DMS53 treated with DMSO at 0.1 percent for 48 hours (cell line): Measurements from ENCODE around the gene CNTROB.
"Not testable (repeated sequence)": the region's sequence is repeated elsewhere in the genome, so short reads cannot be mapped to it uniquely, and the experiment has no call there.

Experiments
- DNase-seq: peaks from one replicate; lab custom pipeline; 2025; ENCODE audit not compliant: unreplicated experiment; lab: John Stamatoyannopoulos, UW

Gene CNTROB

DNA sequence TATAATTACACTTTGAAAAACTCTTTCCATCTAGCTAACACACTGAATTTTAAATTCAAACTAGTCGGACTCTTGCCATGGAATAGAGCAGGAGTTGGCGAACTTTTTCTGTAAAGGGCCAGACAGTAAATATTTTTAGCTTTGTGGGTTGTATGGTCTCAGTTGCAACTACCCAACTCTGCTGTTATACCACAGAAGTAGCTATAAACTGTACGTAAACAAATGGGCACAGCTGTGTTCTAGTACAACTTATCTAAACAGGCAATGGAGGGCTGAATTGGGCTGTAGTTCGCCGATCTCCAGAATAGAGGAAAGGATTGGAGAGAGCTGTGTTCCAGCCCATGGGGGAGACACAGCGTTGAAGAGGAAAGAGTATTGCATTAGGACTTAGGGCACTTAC, 8.7 kb downstream of the CNTROB start:
- no peak for DNase-seq

DNA sequence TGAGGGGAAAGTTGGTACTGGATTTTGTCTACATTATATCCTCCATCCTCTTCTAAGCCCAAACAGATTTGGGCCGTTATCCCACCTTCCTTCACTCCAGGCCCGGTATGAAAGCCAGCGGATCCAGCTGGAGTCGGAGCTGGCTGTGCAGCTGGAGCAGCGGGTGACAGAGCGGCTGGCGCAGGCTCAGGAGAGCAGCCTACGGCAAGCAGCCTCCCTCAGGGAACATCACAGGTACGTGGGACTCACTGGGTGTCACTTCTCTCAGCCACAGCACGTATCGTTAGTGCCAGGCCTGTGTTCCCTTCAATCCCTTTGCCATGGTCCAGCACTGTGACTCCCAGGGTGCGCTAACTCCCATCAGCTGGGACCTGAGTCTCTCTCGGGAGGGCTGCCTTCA, 11.3 kb downstream of the CNTROB start:
- DNase-seq = no peak

DNA sequence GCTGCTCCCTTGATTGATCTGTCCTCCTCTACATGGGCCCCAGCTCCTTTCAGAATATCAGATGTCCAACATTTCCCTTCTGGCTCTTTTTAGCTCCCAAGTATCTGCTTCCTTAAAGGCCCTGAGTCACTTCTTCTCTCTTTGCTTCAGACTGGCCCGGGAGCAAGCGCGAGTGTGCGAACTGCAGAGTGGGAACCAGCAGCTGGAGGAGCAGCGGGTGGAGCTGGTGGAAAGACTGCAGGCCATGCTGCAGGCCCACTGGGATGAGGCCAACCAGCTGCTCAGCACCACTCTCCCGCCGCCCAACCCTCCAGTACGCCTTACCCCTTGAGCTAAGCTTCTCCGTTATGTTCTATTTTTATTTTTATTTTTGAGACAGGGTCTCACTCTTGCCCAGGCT, 12.3 kb downstream of the CNTROB start:
- no peak for DNase-seq

DNA sequence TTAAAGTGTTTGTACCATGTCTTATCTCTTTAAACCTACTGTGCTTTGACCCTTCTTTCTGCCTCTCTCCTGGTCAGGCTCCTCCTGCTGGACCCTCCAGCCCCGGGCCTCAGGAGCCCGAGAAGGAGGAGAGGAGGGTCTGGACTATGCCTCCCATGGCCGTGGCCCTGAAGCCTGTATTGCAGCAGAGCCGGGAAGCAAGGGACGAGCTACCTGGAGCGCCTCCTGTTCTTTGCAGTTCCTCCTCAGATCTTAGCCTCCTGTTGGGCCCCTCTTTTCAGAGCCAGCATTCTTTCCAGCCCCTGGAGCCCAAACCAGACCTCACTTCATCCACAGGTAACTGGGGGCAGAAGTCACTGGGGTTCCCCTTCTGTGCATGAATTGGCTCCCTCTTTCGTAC, 13.6 kb downstream of the CNTROB start:
- no peak for DNase-seq

DNA sequence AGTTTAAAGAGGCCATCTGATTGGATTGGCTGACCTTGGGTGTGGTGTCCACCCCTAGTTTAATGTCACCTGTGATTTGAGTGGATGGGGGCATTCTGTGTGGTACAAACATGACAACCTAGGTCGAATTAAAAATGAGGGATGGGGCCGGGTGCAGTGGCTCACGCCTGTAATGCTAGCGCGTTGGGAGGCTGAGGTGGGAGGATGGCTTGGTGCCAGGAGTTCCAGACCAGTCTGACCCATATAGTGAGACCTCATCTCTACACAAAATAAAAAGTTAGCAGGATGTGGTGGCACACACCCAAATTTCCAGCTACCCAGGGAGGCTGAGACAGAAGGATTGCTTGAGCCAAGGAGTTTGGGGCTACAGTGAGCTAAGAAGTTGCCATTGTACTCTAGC, 14.4 kb downstream of the CNTROB start:
- no peak for DNase-seq

DNA sequence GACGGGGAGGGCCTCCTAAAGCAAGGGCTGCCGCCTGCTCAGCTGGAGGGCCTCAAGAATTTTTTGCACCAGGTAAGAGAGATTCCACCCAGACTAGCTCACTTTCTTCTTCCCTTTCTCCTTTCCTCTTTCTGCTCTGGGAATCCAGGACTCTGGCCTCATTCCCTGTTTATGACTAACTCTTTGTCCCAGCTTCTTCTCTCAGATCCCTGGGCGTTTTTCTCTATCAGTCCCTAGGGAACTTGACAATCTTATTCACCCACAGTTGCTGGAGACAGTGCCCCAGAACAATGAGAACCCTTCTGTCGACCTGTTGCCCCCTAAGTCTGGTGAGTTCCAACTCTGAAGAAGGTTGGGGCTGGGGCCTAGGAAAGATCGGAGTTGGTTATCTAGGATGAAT, 15.6 kb downstream of the CNTROB start:
- DNase-seq = no peak

DNA sequence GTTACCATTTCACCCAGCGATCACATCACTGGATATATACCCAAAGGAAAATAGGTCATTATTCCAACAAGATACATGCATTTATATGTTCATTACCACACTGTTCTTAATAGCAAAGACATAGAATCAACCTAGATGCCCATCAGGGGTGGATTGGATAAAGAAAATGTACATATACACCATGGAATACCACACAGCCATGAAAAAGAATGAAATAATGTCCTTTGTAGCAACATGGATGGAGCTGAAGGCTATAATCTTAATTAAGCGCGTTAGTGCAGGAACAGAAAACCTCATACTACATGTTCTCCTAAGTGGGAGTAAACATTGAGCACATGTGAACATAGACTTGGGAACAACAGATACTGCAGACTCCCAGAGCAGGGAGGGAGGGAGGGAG, 18.6 kb downstream of the CNTROB start:
- no peak for DNase-seq

DNA sequence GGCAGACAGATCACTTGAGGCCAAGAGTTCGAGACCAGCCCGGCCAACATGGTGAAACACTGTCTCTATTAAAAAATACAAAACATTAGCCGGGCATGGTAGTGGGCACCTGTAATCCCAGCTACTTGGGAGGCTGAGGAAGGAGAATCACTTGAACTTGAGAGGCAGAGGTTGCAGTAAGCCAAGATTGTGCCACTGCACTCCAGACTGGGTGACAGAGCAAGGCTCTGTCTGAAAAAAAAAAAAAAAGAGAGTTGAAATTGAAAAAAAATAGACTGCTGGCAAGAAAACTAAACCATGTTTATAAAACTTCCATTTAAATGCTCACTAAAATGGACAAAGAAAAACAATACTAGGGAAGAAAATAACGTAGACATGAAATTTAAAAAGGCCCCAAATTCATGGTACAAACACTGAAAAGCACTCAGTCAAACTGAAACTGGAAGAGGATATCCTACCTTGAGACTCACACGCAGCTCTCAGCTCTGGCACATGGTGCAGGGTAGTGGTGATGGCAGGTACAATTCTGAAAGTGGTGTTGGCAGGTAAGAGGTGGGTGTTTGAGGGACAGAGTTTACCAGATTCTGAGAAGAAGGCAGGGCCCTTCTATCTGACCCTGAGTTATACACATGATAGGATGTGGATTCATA, 19.3 kb downstream of the CNTROB start:
- DNase-seq = no peak

DNA sequence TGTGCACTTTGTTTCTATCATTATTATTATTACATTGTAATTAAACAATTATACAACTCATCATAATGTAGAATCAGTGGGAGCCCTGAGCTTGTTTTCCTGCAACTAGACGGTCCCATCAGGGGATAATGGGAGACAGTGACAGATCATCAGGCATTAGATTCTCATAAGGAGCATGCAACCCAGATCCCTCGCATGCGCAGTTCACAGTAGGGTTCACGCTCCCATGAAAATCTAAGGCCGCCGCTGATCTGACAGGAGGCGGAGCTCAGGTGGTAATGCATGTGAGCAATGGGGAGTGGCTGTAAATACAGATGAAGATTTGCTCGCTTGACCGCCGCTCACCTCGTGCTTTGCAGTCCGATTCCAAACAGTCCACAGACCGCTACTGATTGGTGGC, 21.3 kb downstream of the CNTROB start:
- DNase-seq = not testable (repeated sequence)

DNA sequence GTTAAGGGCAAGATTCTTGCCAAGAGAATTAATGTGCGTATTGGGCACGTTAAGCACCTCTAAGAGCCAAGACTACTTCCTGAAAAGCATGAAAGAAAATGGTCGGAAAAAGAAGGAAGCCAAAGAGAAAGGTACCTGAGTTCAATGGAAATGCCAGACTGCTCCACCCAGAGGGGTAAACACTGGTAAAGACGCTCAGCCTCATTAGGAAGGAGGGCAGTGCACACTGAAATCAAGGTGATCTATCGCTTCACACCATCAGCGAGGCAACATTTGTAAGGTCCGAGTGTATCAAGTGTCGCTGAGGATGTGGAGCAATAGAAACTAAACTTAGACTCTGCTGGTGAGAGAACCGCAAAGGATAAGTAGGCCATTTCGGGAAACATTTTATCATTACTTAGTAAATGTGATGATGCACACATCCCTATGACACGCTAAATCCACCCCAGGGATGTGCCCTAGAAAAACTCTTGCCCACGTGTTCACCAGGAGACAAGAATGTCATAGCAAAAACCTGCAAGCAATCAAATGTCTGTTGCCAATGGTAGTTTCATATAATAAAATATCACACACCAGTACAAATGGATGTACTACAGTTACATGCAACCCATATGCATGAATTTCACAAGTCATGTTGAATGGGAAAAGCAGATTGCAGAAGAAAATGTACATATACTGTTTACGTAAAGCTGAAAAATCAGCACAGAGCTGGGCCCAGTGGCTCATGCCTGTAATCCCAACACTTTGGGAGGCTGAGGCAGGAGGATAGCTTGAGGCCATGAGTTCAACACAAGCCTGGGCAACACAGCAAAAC, 23.6 kb downstream of the CNTROB start:
- no peak for DNase-seq

DNA sequence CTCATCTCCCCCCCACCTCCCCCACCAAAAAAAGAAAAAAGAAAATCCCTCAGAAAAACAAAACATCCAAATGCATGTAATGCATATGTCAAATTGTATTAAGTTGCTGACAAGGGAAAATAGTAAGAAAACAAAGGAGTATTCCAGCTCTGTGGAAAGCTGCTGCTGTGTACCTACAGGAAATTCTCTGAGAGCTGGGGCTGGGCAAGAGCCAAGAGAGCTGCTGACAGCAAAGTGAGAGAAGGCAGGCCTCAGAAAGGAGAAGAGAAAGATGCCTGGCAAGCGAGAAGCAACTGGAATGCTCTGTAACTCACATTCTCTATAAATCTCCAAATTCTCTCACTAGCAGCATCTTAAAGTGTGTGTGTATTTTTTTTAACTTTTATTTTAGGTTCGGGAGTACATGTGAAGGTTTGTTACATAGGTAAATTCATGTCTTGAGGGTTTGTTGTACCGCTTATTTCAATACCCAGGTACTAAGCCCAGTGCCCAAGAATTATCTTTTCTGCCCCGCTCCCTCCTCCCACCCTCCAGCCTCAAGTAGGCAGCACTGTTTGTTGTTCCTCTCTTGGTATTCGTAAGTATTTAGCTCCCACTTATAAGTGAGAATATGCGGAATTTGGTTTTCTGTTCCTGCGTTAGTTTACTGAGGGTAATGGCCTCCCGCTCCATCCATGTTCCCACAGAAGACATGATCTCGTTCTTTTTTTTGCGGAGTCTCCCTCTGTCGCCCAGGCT, 24.4 kb downstream of the CNTROB start:
- DNase-seq = no peak

DNA sequence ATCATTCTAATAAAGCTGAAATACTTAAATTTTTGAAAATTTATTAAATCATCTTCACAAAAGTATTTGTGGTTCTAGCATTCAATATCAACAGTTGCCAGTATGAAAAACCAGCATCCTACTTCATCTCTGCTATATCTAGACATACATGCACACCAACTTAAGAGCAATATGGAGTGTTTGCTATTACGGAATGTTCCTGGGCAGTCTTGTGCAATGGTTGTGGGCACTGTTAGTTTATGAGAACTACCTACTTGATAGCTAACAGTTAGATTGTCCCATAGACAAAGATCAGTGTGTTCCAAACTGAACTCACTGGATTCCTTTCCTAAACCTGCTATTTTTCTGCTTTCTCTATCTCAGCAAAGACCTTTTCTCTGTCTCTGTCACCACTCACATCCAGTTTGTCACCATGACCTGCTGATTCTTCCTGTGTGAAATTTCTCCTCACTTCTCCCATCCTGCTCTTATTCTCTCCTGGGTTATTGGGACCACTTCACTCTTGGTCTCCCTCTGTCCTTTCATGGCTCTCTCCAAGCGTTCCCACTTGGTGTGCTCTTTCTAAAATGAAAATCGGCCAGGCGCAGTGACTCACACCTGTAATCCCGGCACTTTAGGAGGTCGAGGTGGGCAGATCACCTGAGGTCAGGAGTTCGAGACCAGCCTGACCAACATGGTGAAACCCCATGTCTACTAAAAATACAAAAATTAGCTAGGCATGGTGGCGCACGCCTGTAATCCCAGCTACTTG, 27.7 kb downstream of the CNTROB start:
- DNase-seq = no peak

DNA sequence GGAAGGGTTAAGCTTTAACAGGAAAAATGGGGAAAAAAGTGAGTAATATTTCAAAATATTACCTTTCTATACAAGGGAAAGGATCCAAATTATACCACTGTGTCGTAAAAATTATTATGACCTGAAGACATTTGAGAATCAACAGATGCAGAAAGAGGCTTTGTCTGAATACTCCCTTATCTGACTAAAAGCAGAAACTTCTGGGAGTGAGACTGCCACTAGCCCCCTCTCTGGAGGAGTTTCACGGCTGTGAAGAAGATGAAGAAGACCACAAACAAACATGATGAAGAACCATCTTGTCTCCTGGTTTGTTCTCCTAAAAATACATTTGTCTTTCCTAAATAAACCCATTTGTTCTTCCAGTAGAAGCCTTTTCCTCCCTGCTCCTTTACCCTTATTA, 29.4 kb downstream of the CNTROB start:
- DNase-seq = no peak

DNA sequence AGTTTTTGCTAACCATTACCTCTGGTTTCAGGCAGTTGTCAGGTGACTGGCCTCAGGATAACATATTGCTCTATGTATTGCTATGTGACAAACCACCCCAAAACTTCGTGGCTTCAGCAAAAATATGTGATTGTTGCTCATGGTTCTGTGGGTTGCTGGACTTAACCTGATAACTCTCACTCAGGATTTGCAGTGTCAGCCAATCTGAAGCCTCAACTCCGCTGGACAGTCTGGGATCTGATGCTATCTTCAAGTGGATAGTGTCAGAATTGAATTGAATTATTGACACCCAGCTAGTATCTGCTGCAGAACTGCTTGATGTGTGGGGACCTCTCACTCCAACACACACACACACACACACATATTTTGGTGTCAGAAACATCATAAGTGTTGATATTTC, 35.7 kb downstream of the CNTROB start:
- no peak for DNase-seq

DNA sequence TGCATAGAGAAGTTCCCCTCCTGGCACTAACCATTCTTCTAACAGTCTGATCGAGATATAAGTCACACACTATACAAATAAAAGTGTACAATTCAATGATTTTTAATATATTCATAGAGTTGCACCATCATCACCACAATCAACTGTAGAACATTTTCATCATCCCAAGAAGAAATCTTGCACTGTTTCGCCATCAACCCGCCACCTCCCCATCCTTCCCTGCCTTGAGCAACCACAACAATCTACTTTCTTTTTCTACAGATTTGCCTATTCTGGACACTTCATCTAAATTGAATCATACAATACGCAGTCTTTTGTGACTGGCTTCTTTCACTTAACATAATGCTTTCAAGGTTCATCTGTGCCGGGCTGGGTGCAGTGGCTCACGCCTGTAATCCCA, 37.4 kb downstream of the CNTROB start:
- no peak for DNase-seq

DNA sequence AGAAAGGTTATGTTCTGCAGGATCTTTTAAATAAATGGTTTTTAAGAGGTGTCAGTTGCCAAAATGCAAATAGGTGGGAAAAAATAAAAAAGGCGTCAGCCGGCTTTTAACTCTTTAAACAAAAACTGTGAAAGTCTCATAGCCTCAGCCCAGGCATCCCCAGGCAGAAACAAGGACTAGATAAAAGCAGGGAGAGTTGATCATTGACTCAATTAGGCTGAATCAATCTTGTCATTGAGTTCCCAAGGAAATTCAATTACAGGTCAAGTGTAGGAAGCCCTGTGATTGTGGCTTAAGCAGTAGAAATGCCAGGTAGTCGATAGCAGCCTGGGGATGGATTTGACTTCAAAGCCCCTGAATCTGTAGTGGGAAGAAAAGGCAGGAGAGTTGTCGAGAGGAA, 39.6 kb downstream of the CNTROB start:
- no peak for DNase-seq

DNA sequence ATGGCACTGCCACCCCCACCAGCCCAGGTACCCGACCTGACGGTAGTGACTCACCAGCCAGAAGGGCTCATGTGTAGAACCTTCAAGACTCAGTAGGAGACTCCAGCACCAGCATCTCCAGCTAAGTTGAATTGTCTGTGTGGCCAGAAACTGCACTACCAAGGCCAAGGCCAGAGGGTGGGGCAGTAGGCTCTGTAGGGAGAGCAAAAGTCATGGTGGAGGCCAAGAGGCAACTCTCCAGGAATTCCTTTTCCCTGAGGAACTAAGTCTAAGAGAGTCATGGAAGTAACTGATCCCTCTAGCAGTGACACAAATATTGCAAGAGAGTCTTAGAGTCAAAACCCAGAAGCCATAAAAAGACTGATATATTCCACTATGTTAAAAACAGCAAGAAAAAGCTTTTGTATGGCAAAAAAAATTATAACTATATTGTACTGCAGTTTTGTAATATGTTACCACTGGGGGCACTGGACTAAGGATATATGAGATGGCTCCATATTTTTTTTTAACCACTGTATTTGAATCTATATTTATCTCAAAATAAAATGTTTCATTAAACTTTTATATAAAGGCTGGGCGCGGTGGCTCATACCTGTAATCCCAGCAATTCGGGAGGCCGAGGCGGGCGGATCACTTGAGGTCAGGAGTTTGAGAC, 40.3 kb downstream of the CNTROB start:
- DNase-seq = no peak

DNA sequence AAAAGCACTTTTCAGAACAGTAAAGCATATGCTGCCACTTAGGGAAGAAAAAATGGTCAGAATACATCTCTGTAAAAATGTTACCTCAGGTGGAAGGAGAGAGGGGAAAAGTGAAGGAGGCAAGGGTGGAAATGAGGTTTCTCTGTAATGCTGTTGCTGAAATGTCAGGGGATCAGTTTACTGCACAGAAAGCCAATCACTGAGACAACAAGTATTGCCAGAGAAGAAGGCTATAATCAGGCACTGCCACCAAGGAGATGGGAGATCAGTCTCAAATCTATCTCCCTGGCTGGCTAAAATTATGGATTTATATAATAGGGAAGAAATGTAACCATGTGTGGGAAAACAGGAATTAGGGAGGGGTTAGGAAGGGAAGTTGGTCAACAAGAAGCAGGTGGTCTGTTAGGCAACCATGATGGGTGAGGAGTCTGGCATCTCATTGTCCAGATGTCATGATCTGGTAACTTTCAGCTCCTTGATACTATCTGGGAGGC, 42.7 kb downstream of the CNTROB start:
- no peak for DNase-seq

DNA sequence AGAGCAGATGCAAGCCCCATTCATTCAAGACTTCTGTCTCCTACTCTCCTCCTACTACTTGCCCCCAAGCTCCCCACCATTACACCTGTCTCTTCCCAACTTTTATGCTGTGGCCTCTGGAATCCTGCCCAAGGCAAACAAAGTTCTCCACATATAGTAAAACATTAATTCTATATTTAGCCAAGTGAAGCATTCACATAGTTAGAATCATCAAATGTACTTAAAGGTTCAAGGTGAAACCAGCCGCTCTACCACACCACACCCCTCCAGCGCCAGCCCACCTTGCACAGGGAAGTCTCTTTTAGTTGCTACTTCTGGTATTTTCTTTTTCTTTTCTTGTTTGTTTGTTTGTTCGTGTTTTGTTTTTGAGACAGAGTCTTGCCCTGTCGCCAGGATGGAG, 45.0 kb downstream of the CNTROB start:
- no peak for DNase-seq

DNA sequence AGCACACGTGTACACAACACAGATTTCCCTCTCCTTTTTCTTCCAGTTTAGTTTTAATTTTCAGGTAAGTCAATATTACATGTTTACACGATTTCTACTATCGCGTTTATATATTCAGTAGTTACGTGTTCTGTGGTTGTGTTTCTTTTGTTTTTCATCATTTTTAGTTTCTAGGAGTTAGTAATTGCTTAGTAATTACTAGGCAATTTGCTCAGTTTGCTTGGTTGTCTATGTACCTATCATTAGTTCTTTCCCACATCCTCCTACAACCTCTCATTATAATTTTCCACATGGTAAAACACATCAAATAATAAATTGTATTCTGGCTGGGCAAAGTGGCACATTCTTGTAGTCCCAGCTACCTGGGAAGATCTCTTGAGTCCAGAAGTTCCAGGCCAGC, 45.8 kb downstream of the CNTROB start:
- DNase-seq = no peak

DNA sequence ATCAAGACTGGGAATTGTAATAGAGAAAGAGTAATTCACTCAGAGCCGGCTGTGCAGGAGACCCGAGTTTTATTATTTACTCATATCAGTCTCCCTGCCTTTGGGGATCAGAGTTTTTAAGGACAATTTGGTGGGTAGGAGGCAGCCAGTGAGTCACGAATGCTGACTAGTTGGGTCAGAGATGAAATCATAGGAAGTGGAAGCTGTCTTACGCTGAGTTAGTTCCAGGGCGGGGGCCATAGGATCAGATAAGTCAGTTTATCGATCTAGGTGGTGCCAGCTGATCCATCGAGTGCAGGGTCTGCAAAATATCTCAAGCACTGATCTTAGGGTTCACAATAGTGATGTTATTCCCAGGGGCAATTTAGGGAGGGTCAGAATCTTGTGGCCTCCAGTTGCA, 50.2 kb downstream of the CNTROB start:
- DNase-seq = no peak
